Activated naive CD4-positive, alpha-beta T cell treated with anti-CD3 and anti-CD28 coated beads, Interleukin-2, amount 50 U/mL, for 72 hours (primary cell): Measurements from ENCODE around the gene SALL4. TPM values are rescaled to one million over a fixed set of nuclear protein-coding genes. Genes with fewer than 3 reads are reported as not detected.

ENCODE experiments used
- ATAC-seq, 2 donors: fragments of 150-1000 bp; cut with Tn5 transposase; 2 replicates each; pipeline ENCODE4 v1.10.0; 2021; ENCODE audit warnings: mild to moderate bottlenecking in 2 of 2, moderate library complexity in 2 of 2
- DNase-seq, 2 donors: peaks; one replicate each; pipeline ENCODE4 v3.0.0; 2021 to 2022; ENCODE audit warnings: low spot score in 2 of 2
- H3K27ac Mint-ChIP-seq, 2 donors: one replicate each; pipeline ENCODE4 v1.8.0; 2022; ENCODE audit warnings: mild to moderate bottlenecking in 2 of 2, mixed read lengths in 2 of 2
- H3K36me3 Mint-ChIP-seq, 2 donors: one replicate each; pipeline ENCODE4 v1.8.0; 2022; ENCODE audit warnings: mixed read lengths in 2 of 2
- H3K9me3 Mint-ChIP-seq, 2 donors: one replicate each; pipeline ENCODE4 v1.8.0; 2022; ENCODE audit warnings: mixed read lengths in 2 of 2
- total RNA-seq, 2 donors: library from RNA; stranded (reverse); gene quantifications; one replicate each; pipeline ENCODE4 v1.2.3, GENCODE V29; 2022

Gene SALL4
- total RNA-seq, 2 donors from 2014 or later: 0.12 to 0.36 TPM

GRCh38 chr20:51810155-51811041, 8.1 kb upstream of the SALL4 start:
- Mint-ChIP-seq H3K27ac (no peak overlapping the region), H3K9me3 (no peaks in the 10 kb centered on the region), H3K36me3 (no peaks in the 10 kb centered on the region)
- no peak for ATAC-seq
- no peak for DNase-seq

GRCh38 chr20:51807720-51808250, 5.5 kb upstream of the SALL4 start:
- no peaks in the 10 kb centered on the region for H3K36me3 Mint-ChIP-seq
- ATAC-seq: no peak
- H3K27ac Mint-ChIP-seq: no peak overlapping the region
- no peaks in the 10 kb centered on the region for H3K9me3 Mint-ChIP-seq
- no peak for DNase-seq

- ATAC-seq (no peak), DNase-seq (no peak)
- no peaks in the 10 kb centered on the region for H3K36me3 Mint-ChIP-seq
- no peak overlapping the region for H3K27ac Mint-ChIP-seq
- no peaks in the 10 kb centered on the region for H3K9me3 Mint-ChIP-seq
These were observed 2.4 kb upstream of the SALL4 start for GRCh38 chr20:51804754-51805153.

- DNase-seq: no peak
- no peak for ATAC-seq
- Mint-ChIP-seq H3K9me3 (no peaks in the 10 kb centered on the region), H3K27ac (no peak overlapping the region), H3K36me3 (no peaks in the 10 kb centered on the region)
These were observed 980 bp upstream of the SALL4 start for GRCh38 chr20:51803148-51803854.

- H3K27ac Mint-ChIP-seq: no peak overlapping the region
- DNase-seq: no peak
- no peaks in the 10 kb centered on the region for H3K9me3 Mint-ChIP-seq
- no peak for ATAC-seq
- no peaks in the 10 kb centered on the region for H3K36me3 Mint-ChIP-seq
These were observed 548 bp downstream of the SALL4 start for GRCh38 chr20:51801823-51802123.

- no peak overlapping the region for H3K27ac Mint-ChIP-seq
- ATAC-seq: no peak
- no peaks in the 10 kb centered on the region for H3K9me3 Mint-ChIP-seq
- DNase-seq: no peak
- no peaks in the 10 kb centered on the region for H3K36me3 Mint-ChIP-seq
These were observed 1.0 kb downstream of the SALL4 start for GRCh38 chr20:51801122-51801822.

- Mint-ChIP-seq H3K27ac (no peak overlapping the region), H3K36me3 (no peaks in the 10 kb centered on the region), H3K9me3 (no peaks in the 10 kb centered on the region)
- no peak for ATAC-seq
- DNase-seq: no peak
These were observed 1.5 kb downstream of the SALL4 start for GRCh38 chr20:51800872-51801121.

- Mint-ChIP-seq H3K36me3 (no peaks in the 10 kb centered on the region), H3K27ac (no peak overlapping the region), H3K9me3 (no peaks in the 10 kb centered on the region)
- ATAC-seq (peak; percentile 65 to 90), DNase-seq (peak in 1 of 2 donors; percentile 90)
These were observed 2.1 kb downstream of the SALL4 start for GRCh38 chr20:51800060-51800871.

- H3K36me3 Mint-ChIP-seq: no peaks in the 10 kb centered on the region
- no peaks in the 10 kb centered on the region for H3K9me3 Mint-ChIP-seq
- H3K27ac Mint-ChIP-seq: no peak overlapping the region
- DNase-seq: no peak
- no peak for ATAC-seq
These were observed 2.9 kb downstream of the SALL4 start for GRCh38 chr20:51799401-51799860.

- H3K9me3 Mint-ChIP-seq: no peaks in the 10 kb centered on the region
- H3K36me3 Mint-ChIP-seq: no peaks in the 10 kb centered on the region
- no peak overlapping the region for H3K27ac Mint-ChIP-seq
- ATAC-seq (no peak), DNase-seq (no peak)
These were observed 4.8 kb downstream of the SALL4 start for GRCh38 chr20:51797357-51798025.

- Mint-ChIP-seq H3K36me3 (no peaks in the 10 kb centered on the region), H3K9me3 (no peaks in the 10 kb centered on the region), H3K27ac (no peak overlapping the region)
- DNase-seq: no peak
- ATAC-seq: no peak
These were observed 6.0 kb downstream of the SALL4 start for GRCh38 chr20:51796340-51796739.

- H3K27ac Mint-ChIP-seq: no peak overlapping the region
- H3K9me3 Mint-ChIP-seq: no peaks in the 10 kb centered on the region
- H3K36me3 Mint-ChIP-seq: no peaks in the 10 kb centered on the region
- DNase-seq (no peak), ATAC-seq (no peak)
These were observed 9.4 kb downstream of the SALL4 start for GRCh38 chr20:51792960-51793359.

GRCh38 chr20:51791626-51792025, 10.7 kb downstream of the SALL4 start:
- Mint-ChIP-seq H3K36me3 (no peaks in the 10 kb centered on the region), H3K27ac (no peak overlapping the region), H3K9me3 (no peaks in the 10 kb centered on the region)
- DNase-seq (no peak), ATAC-seq (no peak)

- Mint-ChIP-seq H3K9me3 (no peaks in the 10 kb centered on the region), H3K27ac (no peak overlapping the region), H3K36me3 (no peaks in the 10 kb centered on the region)
- no peak for ATAC-seq
- no peak for DNase-seq
These were observed 12.1 kb downstream of the SALL4 start for GRCh38 chr20:51790256-51790655.

- no peak for ATAC-seq
- H3K27ac Mint-ChIP-seq: no peak overlapping the region
- H3K9me3 Mint-ChIP-seq: no peaks in the 10 kb centered on the region
- no peaks in the 10 kb centered on the region for H3K36me3 Mint-ChIP-seq
- no peak for DNase-seq
These were observed 12.9 kb downstream of the SALL4 start for GRCh38 chr20:51789434-51789833.

- ATAC-seq (no peak), DNase-seq (no peak)
- H3K9me3 Mint-ChIP-seq: no peaks in the 10 kb centered on the region
- no peaks in the 10 kb centered on the region for H3K36me3 Mint-ChIP-seq
- no peak overlapping the region for H3K27ac Mint-ChIP-seq
These were observed 13.5 kb downstream of the SALL4 start for GRCh38 chr20:51788822-51789221.
